Lung (tissue), 12 donors: ENCODE data around the gene ITPKB. TPM values are rescaled to one million over a fixed set of nuclear protein-coding genes. Genes with fewer than 3 reads are reported as not detected.

Source experiments
- ATAC-seq: fragments of 200-7000 bp; cut with Tn5 transposase; one replicate; pipeline ENCODE4 v1.9.1; 2020; ENCODE audit warnings: moderate number of reproducible peaks; ENCODE audit not compliant: insufficient read depth, low FRiP score
- DNase-seq, 3 donors: peaks; one replicate each; pipeline ENCODE4 v3.0.0-alpha.2; 2013 to 2017
- H3K27ac ChIP-seq, 2 donors: one replicate each; pipeline ENCODE4 v1.5.1; 2013; ENCODE audit warnings: mild to moderate bottlenecking in 2 of 2, moderate library complexity in 2 of 2, control low read depth in 1 of 2, inconsistent platforms in 1 of 2, low read depth in 1 of 2, low read length in 1 of 2
- H3K27me3 ChIP-seq, 3 donors: one replicate each; pipeline ENCODE4 v1.5.1; 2013; ENCODE audit warnings: low read length in 2 of 3; ENCODE audit not compliant: control insufficient read depth in 3 of 3, insufficient read depth in 3 of 3
- H3K36me3 ChIP-seq, 4 donors: one replicate each; pipeline ENCODE4 v1.5.1; 2013; ENCODE audit warnings: low read length in 4 of 4, mild to moderate bottlenecking in 1 of 4, moderate library complexity in 1 of 4; ENCODE audit not compliant: control insufficient read depth in 4 of 4, insufficient read depth in 4 of 4
- H3K4me1 ChIP-seq, 5 donors: one replicate each; pipeline ENCODE4 v1.5.1; 2013; ENCODE audit warnings: low read length in 5 of 5, mild to moderate bottlenecking in 2 of 5, moderate library complexity in 1 of 5; ENCODE audit not compliant: control insufficient read depth in 5 of 5, insufficient read depth in 5 of 5
- H3K4me3 ChIP-seq: one replicate; pipeline ENCODE4 v1.5.1; 2013; ENCODE audit warnings: mild to moderate bottlenecking, control low read depth, moderate library complexity
- H3K9ac ChIP-seq, 2 donors: one replicate each; pipeline ENCODE4 v1.5.1; 2013; ENCODE audit warnings: low read length in 2 of 2, control low read depth in 1 of 2; ENCODE audit not compliant: insufficient read depth in 1 of 2
- H3K9me3 ChIP-seq, 4 donors: one replicate each; pipeline ENCODE4 v1.5.1; 2013; ENCODE audit warnings: low read length in 3 of 4, mild to moderate bottlenecking in 1 of 4, moderate library complexity in 1 of 4; ENCODE audit not compliant: control insufficient read depth in 4 of 4, insufficient read depth in 3 of 4
- WGBS, 2 donors: extraction: QIAGEN DNeasy Blood & Tissue Kit; methylation state at CpG; one replicate each; pipeline ENCODE4 v1.1.7; 2013; 5-methylcytosine and 5-hydroxymethylcytosine counted together
- polyA plus RNA-seq, 2 donors: library from polyadenylated mRNA; stranded (reverse); fragments of 200-250 nt; gene quantifications; one replicate each; pipeline ENCODE4 v1.2.1, GENCODE V29; 2013
- total RNA-seq, 2 donors: library from RNA; depleted of rRNA in 1 of 2; stranded (reverse); fragments of >200 nt in 1 of 2; gene quantifications; one replicate each; pipeline ENCODE4 v1.2.1, GENCODE V29; 2014 to 2021
- TF ChIP-seq, protein P1 (sequence below): IDR thresholded peaks from 2 replicates; pipeline ENCODE4 v1.5.1; 2012; ENCODE audit warnings: mild to moderate bottlenecking; ENCODE audit errors: control extremely low read depth, extremely low read depth
- donor health status: control.
- donor health status: control.
- donor health status: Bipolar disorder and iron deficiency.
- donor health status: healthy.
- donor health status: DM: yes; HTN: yes; CAD: no.

Gene ITPKB
- total and polyA plus RNA-seq, 4 donors: 9.9 to 46.6 (median 28.1) TPM

DNA sequence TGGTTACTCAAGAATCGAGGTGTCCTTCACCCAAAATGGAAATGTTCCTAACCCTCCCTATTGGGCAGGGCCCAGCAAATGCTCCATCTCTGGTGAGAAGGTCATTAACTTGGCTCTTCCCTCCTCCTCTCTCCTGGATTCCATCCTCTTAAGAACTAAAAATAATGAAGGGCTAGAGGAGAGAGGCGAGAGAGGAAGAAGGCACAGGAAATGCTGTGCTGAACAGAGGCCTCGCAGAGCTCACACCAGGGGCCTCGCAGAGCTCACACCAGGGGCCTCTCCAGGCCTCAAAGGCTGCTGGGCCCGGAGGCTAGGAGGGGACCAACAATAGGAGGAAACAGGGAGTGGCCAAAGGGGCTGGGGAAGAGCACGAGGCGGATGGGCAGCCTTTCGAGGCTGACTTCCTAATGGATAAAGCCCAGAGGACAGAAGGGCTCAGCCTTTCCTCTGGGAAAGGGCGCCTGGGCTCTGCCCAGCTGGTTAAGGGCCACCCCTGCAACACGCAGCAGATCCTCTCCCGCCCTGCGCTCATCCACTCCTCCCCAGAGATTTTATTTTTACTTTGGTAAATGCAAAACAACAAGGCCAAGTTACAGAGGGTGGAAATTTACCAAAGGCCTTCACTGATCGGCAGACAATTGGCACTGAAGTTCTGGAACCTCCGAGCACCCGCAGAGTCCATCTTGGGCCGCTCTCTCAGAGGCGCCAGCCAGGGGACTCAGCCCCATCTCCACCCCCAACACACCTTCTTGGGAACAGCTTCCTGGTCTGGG, 78.5 kb downstream of the ITPKB start:
- Histone ChIP-seq H3K27me3 (no peaks in the 10 kb centered on the region), H3K9ac (peak overlapping the region in 1 of 2 donors; percentile 13), H3K27ac (peak overlapping the region; percentile 44 to 76), H3K4me1 (peaks cover 22 to 71% (median 50%) of the 10 kb centered on the region in 5 donors), H3K4me3 (no peak overlapping the region), H3K9me3 (no peaks in the 10 kb centered on the region), H3K36me3 (no peaks in the 10 kb centered on the region)
- ATAC-seq (no peak), DNase-seq (peak in 2 of 3 donors; percentile 37 to 61)
- 50 to 54% methylated on average over 17 of the region's 17 CpGs for WGBS, 2 donors
- TF ChIP-seq, protein P1, sequence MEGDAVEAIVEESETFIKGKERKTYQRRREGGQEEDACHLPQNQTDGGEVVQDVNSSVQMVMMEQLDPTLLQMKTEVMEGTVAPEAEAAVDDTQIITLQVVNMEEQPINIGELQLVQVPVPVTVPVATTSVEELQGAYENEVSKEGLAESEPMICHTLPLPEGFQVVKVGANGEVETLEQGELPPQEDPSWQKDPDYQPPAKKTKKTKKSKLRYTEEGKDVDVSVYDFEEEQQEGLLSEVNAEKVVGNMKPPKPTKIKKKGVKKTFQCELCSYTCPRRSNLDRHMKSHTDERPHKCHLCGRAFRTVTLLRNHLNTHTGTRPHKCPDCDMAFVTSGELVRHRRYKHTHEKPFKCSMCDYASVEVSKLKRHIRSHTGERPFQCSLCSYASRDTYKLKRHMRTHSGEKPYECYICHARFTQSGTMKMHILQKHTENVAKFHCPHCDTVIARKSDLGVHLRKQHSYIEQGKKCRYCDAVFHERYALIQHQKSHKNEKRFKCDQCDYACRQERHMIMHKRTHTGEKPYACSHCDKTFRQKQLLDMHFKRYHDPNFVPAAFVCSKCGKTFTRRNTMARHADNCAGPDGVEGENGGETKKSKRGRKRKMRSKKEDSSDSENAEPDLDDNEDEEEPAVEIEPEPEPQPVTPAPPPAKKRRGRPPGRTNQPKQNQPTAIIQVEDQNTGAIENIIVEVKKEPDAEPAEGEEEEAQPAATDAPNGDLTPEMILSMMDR: no peak

DNA sequence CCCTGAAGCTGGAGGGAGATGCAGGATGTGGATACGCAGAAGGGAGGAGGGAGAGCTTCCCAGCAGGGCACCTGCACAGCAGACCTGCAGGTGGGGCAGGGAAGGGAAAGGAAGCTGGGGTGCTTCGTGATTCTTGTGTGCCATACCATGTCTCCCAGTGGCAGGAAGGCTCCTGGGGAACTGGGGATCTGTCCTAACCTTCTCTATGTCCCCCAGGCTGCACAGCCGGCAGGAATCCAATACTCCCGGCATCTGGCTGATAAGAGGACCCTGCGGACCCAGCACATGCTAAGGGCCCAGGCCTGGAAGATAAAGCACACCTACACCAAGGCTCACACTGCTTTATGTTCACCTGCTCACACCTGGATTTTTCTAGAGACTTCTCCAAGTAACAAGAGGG, 79.4 kb downstream of the ITPKB start:
- TF ChIP-seq, protein P1: no peak
- H3K9me3 ChIP-seq: no peaks in the 10 kb centered on the region
- H3K9ac ChIP-seq: no peak overlapping the region
- DNase-seq (no peak), ATAC-seq (no peak)
- H3K27ac ChIP-seq: peak overlapping the region; percentile 44 to 58
- no peak overlapping the region for H3K4me3 ChIP-seq
- peaks cover 23 to 67% (median 55%) of the 10 kb centered on the region in 5 donors for H3K4me1 ChIP-seq
- 92 to 96% methylated on average over 5 of the region's 5 CpGs for WGBS, 2 donors
- no peaks in the 10 kb centered on the region for H3K27me3 ChIP-seq
- H3K36me3 ChIP-seq: no peaks in the 10 kb centered on the region

DNA sequence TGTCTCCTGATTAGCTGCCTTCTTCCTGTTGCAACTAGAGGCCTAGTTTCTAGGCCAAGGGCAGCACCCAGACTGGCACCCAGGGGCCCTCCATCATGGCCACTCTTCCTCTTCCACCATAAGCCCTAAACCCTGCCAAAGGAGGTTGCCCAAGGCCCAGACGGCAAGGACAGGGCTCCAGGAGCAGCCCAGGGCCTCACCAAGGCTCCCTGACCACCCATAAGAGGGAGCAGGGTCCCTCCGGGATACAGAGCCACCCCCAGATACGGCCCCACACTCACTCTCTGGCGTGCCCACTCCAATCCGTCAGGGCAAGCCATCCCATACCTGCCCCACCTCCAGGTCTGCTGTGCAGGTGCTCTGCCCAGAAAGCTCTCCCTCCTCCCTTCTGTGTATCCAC, 79.9 kb downstream of the ITPKB start:
- TF ChIP-seq, protein P1: no peak
- no peak for ATAC-seq
- Histone ChIP-seq H3K4me3 (no peak overlapping the region), H3K9ac (no peak overlapping the region), H3K4me1 (peaks cover 23 to 68% (median 55%) of the 10 kb centered on the region in 5 donors), H3K27ac (peak overlapping the region in 1 of 2 donors; percentile 40), H3K36me3 (no peaks in the 10 kb centered on the region), H3K9me3 (no peaks in the 10 kb centered on the region), H3K27me3 (no peaks in the 10 kb centered on the region)
- no peak for DNase-seq
- 91 to 94% methylated on average over 5 of the region's 5 CpGs for WGBS, 2 donors
